ENCODE data around the gene ZBTB11.

GRCh38 chr3:101642441-101642840 is 34.5 kb downstream of the ZBTB11 start:
- TF ChIP-seq CTCF (IDR thresholded peaks at IDR 0.05) (no peak), POLR2A (IDR thresholded peaks at IDR 0.05) (no peak), EP300 (IDR thresholded peaks at IDR 0.05) (no peak)
